ENCODE data around the gene PARN.

DNA sequence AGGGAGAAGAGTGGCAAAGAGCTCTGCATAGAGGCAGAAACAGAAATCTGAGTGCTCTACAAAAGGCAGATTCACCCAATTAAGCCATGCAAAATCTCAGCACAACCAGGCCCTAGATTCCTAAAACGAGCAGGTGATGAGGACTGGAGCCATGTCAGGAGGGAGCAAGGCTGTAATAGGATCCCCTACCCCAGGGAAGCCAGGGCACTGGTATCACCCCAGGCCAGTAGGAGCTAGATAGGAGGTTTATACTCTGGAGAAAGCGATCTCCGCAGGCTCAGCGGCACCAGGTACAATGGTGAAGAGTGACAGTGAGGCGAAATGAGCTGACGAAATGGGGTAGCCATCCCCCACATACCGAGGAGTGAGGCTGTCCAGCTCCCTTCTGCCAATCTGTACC, 171.5 kb downstream of the PARN start:
- TF ChIP-seq, protein P1, sequence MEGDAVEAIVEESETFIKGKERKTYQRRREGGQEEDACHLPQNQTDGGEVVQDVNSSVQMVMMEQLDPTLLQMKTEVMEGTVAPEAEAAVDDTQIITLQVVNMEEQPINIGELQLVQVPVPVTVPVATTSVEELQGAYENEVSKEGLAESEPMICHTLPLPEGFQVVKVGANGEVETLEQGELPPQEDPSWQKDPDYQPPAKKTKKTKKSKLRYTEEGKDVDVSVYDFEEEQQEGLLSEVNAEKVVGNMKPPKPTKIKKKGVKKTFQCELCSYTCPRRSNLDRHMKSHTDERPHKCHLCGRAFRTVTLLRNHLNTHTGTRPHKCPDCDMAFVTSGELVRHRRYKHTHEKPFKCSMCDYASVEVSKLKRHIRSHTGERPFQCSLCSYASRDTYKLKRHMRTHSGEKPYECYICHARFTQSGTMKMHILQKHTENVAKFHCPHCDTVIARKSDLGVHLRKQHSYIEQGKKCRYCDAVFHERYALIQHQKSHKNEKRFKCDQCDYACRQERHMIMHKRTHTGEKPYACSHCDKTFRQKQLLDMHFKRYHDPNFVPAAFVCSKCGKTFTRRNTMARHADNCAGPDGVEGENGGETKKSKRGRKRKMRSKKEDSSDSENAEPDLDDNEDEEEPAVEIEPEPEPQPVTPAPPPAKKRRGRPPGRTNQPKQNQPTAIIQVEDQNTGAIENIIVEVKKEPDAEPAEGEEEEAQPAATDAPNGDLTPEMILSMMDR (IDR thresholded peaks at IDR 0.05) = no peak
- TF ChIP-seq POLR2A (IDR thresholded peaks at IDR 0.05) = no peak

All from thyroid gland (tissue), 4 donors.